Common myeloid progenitor, CD34-positive (primary cell): ENCODE data around the gene SNX20.

Experiments
- CTCF ChIA-PET: fragments of 350-600 bp; sonication (Branson Sonifier 250); formaldehyde crosslinking; loops from one replicate; lab custom pipeline; 2021; ENCODE audit warnings: antibody characterized with exemption; lab: Charles Lee
- POLR2A ChIA-PET: fragments of 350-600 bp; sonication (Branson Sonifier 250); formaldehyde crosslinking; loops from one replicate; lab custom pipeline; 2021; ENCODE audit warnings: antibody characterized with exemption; lab: Charles Lee
- DNase-seq, 3 donors: peaks; one replicate each; pipeline versions ENCODE4 v3.0.0 to v3.0.0-alpha.2; 2013
- H3K27ac ChIP-seq, 2 experiments: 1 replicate in 1 of 2; 2 replicates in 1 of 2; pipeline ENCODE4 v1.7.0; 2013; ENCODE audit warnings: inconsistent platforms in 2 of 2, low read length in 2 of 2, mild to moderate bottlenecking in 2 of 2, low read depth in 1 of 2, moderate library complexity in 1 of 2; ENCODE audit not compliant: severe bottlenecking in 2 of 2, insufficient read depth in 1 of 2, poor library complexity in 1 of 2
- H3K27me3 ChIP-seq, 5 experiments: replicated peaks in 2 of 5; 1 replicate in 3 of 5; 2 replicates in 2 of 5; pipeline versions ENCODE4 v1.6.1 to v1.7.0; 2013; ENCODE audit warnings: low read length in 4 of 5, mild to moderate bottlenecking in 2 of 5, moderate library complexity in 2 of 5, inconsistent platforms in 1 of 5; ENCODE audit not compliant: insufficient read depth in 5 of 5, control insufficient read depth in 4 of 5
- H3K36me3 ChIP-seq, 4 experiments: 1 replicate in 2 of 4; 2 replicates in 2 of 4; pipeline versions ENCODE4 v1.6.1 to v1.7.0; 2013; ENCODE audit warnings: low read length in 3 of 4, control low read depth in 1 of 4, mild to moderate bottlenecking in 1 of 4; ENCODE audit not compliant: control insufficient read depth in 4 of 4, insufficient read depth in 4 of 4
- H3K4me1 ChIP-seq, 4 experiments: 1 replicate in 3 of 4; 2 replicates in 1 of 4; pipeline versions ENCODE4 v1.6.1 to v1.7.1; 2013; ENCODE audit warnings: low read length in 3 of 4, mild to moderate bottlenecking in 3 of 4, control low read depth in 1 of 4, inconsistent platforms in 1 of 4, moderate library complexity in 1 of 4; ENCODE audit not compliant: control insufficient read depth in 4 of 4, insufficient read depth in 4 of 4; ENCODE audit errors: control extremely low read depth in 1 of 4
- H3K4me3 ChIP-seq, 7 experiments: 1 replicate in 4 of 7; 2 replicates in 3 of 7; pipeline versions ENCODE4 v1.5.1 to v1.7.0; 2013; ENCODE audit warnings: mild to moderate bottlenecking in 7 of 7, low read length in 6 of 7, moderate library complexity in 6 of 7, inconsistent platforms in 2 of 7, low read depth in 2 of 7, control low read depth in 1 of 7; ENCODE audit not compliant: insufficient read depth in 4 of 7, control insufficient read depth in 1 of 7; ENCODE audit errors: extremely low read depth in 1 of 7
- H3K9me3 ChIP-seq, 5 experiments: 1 replicate in 4 of 5; 2 replicates in 1 of 5; pipeline versions ENCODE4 v1.6.1 to v1.7.1; 2013; ENCODE audit warnings: low read length in 4 of 5, mild to moderate bottlenecking in 2 of 5, inconsistent platforms in 1 of 5, low read depth in 1 of 5, moderate library complexity in 1 of 5; ENCODE audit not compliant: control insufficient read depth in 4 of 5, insufficient read depth in 2 of 5; ENCODE audit errors: control extremely low read depth in 1 of 5
- WGBS: methylation state at CpG from one replicate; pipeline ENCODE4 v1.1.5; 2013; ENCODE audit not compliant: insufficient coverage; 5-methylcytosine and 5-hydroxymethylcytosine counted together

The SNX20 gene

DNA sequence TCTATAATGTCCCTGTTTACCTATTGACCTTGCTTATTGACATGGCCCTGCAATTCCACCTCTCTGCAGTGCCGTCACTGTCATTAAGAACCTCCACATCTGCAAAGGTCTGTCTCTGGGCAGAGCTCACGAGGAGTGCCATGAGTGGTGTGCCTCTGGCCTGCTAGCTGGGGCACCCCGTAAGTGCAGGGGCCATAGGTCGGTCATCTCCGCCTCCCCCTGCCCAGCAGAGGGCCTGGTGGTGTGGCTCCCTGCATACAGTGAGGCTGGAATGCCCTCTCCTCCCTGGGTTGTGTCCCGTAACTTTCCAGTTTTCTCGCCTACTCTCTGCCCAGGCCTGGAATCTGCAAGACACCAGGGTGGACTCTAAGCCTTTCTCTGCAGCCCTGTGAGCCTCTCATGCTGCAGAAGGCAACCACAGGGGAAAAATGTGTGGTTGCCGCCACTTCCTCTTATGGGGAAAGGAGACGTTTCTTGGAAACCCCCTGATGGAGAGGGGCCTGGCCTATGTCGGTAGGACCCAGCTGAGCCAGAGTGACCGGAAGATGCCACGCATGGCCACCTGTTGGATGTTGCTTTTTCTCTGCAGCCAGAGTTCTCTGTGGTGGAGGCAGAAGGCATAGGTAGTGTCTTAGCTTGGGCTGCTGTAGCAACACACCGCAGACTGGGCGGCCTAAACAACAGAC is 2.7 kb upstream of the SNX20 start:
- WGBS: 18% methylated on average over 12 of the region's 14 CpGs
- no peaks in the 10 kb centered on the region for H3K9me3 ChIP-seq
- DNase-seq: peak; percentile 83 to 98 (median 97)
- H3K27me3 ChIP-seq: no peaks in the 10 kb centered on the region
- POLR2A ChIA-PET: interaction anchor here (0.9 to 1.6 kb wide), 5 partner anchors 13 to 58 kb away, joined by 3 to 7 read pairs (median 3); partner anchors contain the start of gene CYLD
- peak overlapping the region in 5 of 7 experiments; percentile 2 to 67 (median 40) for H3K4me3 ChIP-seq
- CTCF ChIA-PET: interaction anchor here (0.9 to 5.2 kb wide), 8 partner anchors 10 to 357 kb away, joined by 3 to 48 read pairs (median 3); no protein-coding TSS in a partner anchor
- H3K36me3 ChIP-seq: peaks cover 0 to 8% (median 3%) of the 10 kb centered on the region in 4 experiments
- H3K4me1 ChIP-seq: peaks cover 36 to 72% (median 68%) of the 10 kb centered on the region in 4 experiments
- peak overlapping the region in 1 of 2 experiments; percentile 71 for H3K27ac ChIP-seq

DNA sequence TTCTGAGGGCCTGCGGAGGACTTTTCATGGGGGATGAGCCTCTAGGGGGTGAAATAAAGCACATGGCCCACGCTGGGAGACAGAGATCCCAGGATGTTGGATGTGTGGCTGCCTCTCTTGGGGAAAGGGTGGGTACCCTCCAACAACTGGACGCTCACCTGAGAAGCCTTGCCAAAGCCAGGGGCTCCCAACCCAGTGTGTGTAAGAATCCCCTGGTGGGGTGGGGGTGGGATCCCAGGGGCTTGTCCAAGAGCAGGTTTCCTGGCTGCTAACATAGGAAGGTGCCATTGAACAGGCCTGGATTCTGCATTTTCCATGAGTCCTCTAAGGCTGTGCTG is 587 bp downstream of the SNX20 start:
- DNase-seq: no peak
- 55% methylated on average over 2 of the region's 3 CpGs for WGBS
- peak overlapping the region; percentile 34 to 91 (median 83) for H3K4me3 ChIP-seq
- H3K27ac ChIP-seq: peak overlapping the region; percentile 83 to 89
- POLR2A ChIA-PET: interaction anchor here (1.4 to 1.5 kb wide), 2 partner anchors 12 to 14 kb away, joined by 4 to 5 read pairs; no protein-coding TSS in a partner anchor
- peaks cover 39 to 75% (median 71%) of the 10 kb centered on the region in 4 experiments for H3K4me1 ChIP-seq
- H3K27me3 ChIP-seq: no peaks in the 10 kb centered on the region
- H3K9me3 ChIP-seq: peaks cover 0 to 3% (median 0%) of the 10 kb centered on the region in 5 experiments
- CTCF ChIA-PET: interaction anchor here (0.8 to 7.6 kb wide), 12 partner anchors 9 to 77 kb away, joined by 3 to 132 read pairs (median 4); partner anchors contain the start of gene CYLD
- H3K36me3 ChIP-seq: peaks cover 10 to 40% (median 28%) of the 10 kb centered on the region in 4 experiments

DNA sequence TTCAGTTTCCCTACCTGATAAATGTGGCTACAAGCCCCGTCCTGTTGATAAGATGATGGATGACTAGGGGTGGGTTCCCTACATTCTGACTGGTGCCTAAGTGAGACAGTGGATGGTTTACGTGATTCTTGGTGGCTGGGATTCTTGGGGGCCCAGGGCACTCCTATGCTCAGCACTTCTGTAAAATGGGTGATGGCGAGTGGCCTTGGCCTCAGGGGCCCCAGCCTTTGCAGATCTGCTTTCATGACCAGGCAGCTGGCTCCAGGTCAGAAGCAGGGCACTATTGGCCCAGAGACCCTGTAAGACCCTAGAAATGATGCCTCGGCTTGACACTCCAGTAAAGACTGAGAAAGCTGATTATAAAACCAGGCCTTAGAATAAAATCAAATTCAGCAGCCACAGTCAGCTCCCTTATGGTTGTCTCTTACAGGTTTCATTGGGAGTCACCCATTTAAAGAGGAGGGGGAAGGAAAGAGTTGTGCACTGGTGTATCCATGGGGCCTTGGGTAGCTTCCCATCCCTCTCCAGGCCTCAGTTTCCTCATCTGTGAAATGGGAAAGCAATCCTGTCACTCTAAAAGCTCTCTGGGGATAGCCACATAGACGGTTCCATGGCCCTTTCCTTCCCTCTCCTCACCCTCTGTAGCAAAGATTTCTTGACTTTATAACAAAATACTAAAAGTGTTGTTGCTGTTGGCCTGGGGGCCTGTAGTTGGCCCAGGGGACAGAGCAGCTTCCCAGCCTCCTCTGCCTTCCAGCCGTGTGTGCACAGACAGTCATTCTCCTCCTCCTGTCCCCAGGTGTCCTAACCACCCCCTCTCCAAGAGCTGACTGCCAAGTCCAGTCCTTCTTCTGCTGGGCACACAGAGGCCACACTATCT is 1.2 kb downstream of the SNX20 start:
- 72% methylated on average over 5 of the region's 6 CpGs for WGBS
- no peaks in the 10 kb centered on the region for H3K27me3 ChIP-seq
- peak overlapping the region; percentile 34 to 91 (median 83) for H3K4me3 ChIP-seq
- H3K36me3 ChIP-seq: peaks cover 15 to 46% (median 33%) of the 10 kb centered on the region in 4 experiments
- DNase-seq: no peak
- ChIA-PET CTCF (interaction anchor here (0.8 to 7.6 kb wide), 9 partner anchors 8 to 77 kb away, joined by 3 to 132 read pairs (median 9); no protein-coding TSS in a partner anchor), POLR2A (interaction anchor here (1.5 kb wide), 1 partner anchor 11 kb away, joined by 4 read pairs; no protein-coding TSS in a partner anchor)
- peaks cover 33 to 69% (median 65%) of the 10 kb centered on the region in 4 experiments for H3K4me1 ChIP-seq
- H3K27ac ChIP-seq: peak overlapping the region; percentile 83 to 89
- peaks cover 0 to 3% (median 0%) of the 10 kb centered on the region in 5 experiments for H3K9me3 ChIP-seq

DNA sequence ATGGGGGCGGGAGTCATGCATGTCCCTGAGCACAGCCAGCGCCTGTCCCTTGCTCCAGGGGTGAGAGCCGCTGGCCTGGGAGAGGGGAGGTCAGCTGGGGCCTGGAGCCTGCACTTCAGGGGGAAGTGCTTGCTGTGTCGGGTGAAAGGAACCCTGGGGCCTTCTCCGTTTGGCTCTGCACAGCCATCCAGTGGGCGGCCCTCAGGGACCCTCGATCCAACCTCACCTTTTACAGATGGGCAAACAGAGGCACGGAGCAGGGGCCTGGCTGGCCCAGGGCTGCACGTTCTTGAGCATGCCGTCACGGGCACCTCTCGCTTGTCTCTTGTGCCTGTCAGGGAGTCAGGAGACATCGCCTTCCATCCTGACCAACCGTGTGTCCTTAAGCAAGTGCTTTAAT is 1.8 kb downstream of the SNX20 start:
- 77% methylated on average over 9 of the region's 14 CpGs for WGBS
- peaks cover 27 to 62% (median 58%) of the 10 kb centered on the region in 4 experiments for H3K4me1 ChIP-seq
- H3K27ac ChIP-seq: peak overlapping the region in 1 of 2 experiments; percentile 89
- H3K9me3 ChIP-seq: peaks cover 0 to 7% (median 0%) of the 10 kb centered on the region in 5 experiments
- no peak for DNase-seq
- CTCF ChIA-PET: interaction anchor here (1.0 to 7.6 kb wide), 7 partner anchors 7 to 127 kb away, joined by 3 to 132 read pairs (median 9); no protein-coding TSS in a partner anchor
- peaks cover 20 to 52% (median 39%) of the 10 kb centered on the region in 4 experiments for H3K36me3 ChIP-seq
- H3K4me3 ChIP-seq: peak overlapping the region in 4 of 7 experiments; percentile 67 to 91 (median 85)
- POLR2A ChIA-PET: interaction anchor here (0.6 to 1.5 kb wide), 3 partner anchors 10 to 65 kb away, joined by 3 to 4 read pairs (median 4); no protein-coding TSS in a partner anchor
- H3K27me3 ChIP-seq: no peaks in the 10 kb centered on the region

DNA sequence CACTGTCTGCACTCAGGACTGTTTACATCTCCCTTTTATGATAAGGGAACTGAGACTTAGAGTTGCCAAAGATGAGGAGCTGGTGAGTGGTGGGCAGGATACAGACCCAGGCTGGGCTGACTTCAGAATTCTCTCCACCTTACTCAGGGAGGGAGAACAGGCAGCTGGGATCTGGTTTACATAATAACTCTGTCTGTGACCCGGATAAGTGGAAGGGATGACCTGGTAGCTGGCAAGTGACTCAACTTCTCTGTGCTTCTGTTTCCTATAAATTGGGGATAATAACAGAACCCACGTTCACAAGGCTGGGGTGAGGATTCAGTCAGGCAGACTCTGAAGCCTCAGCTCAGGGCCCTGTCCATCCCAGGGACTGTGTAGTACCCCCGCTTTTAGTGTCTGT is 2.6 kb downstream of the SNX20 start:
- Histone ChIP-seq H3K27ac (peak overlapping the region in 1 of 2 experiments; percentile 89), H3K4me1 (peaks cover 24 to 55% (median 51%) of the 10 kb centered on the region in 4 experiments), H3K27me3 (no peaks in the 10 kb centered on the region), H3K4me3 (peak overlapping the region in 2 of 7 experiments; percentile 48 to 87), H3K9me3 (peaks cover 0 to 13% (median 3%) of the 10 kb centered on the region in 5 experiments), H3K36me3 (peaks cover 24 to 59% (median 46%) of the 10 kb centered on the region in 4 experiments)
- no peak for DNase-seq
- POLR2A ChIA-PET: interaction anchor here (0.6 to 1.3 kb wide), 2 partner anchors 24 to 66 kb away, joined by 3 to 4 read pairs; no protein-coding TSS in a partner anchor
- CTCF ChIA-PET: interaction anchor here (1.0 to 7.6 kb wide), 9 partner anchors 9 to 396 kb away, joined by 3 to 132 read pairs (median 7); no protein-coding TSS in a partner anchor
- 100% methylated on average over 1 of the region's 3 CpGs for WGBS

DNA sequence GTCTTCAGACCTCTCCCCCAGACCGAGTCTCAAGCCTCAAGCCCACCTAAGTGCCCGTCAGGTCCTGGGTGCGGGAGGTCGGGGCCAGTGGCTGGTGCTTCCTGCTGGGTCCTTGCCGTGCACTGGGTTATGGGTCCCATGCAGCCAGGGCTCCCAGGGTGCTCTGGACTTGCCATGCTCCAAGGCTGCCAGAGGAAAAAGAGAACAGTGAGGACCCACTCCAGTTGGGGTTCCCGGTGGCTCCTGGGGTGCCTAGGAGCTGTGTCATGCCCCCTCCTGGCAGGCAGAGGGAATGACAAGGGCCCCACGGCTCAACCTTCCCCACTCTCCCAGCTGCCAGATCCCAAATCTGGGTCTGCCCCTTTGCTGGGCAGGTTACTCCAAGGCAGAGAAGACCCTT is 3.8 kb downstream of the SNX20 start:
- CTCF ChIA-PET: interaction anchor here (0.7 to 7.6 kb wide), 7 partner anchors 10 to 79 kb away, joined by 3 to 132 read pairs (median 6); no protein-coding TSS in a partner anchor
- no peak overlapping the region for H3K27ac ChIP-seq

More for the DNA sequence above, 3.8 kb downstream of the SNX20 start:
- Histone ChIP-seq H3K36me3 (peaks cover 29 to 71% (median 57%) of the 10 kb centered on the region in 4 experiments), H3K4me1 (peaks cover 13 to 43% (median 39%) of the 10 kb centered on the region in 4 experiments), H3K27me3 (no peaks in the 10 kb centered on the region), H3K4me3 (no peak overlapping the region), H3K9me3 (peaks cover 0 to 25% (median 13%) of the 10 kb centered on the region in 5 experiments)
- POLR2A ChIA-PET: interaction anchor here (1.2 to 1.3 kb wide), 2 partner anchors 9 to 64 kb away, joined by 3 to 4 read pairs; partner anchors contain the start of gene CYLD
- no peak for DNase-seq
- WGBS: 100% methylated on average over 6 of the region's 7 CpGs
